ENCODE data around the gene SLC31A1. TPM values are rescaled to one million over a fixed set of nuclear protein-coding genes. Genes with fewer than 3 reads are reported as not detected.

The SLC31A1 gene
- total and polyA plus RNA-seq, 2 of the 8 experiments (the other 6 are each of a cell fraction or from before 2014, with no cell fraction given) = 23.9 to 40.8 TPM

GRCh38 chr9:113245894-113246293, 24.6 kb downstream of the SLC31A1 start:
- H2BK20ac ChIP-seq (ENCODE audit: low read length) = no peak overlapping the region
- H3K4me3 ChIP-seq (ENCODE audit: extremely low read depth in 1 of 4, insufficient read depth in 2 of 4, low read depth in 3 of 4, low read length in 4 of 4) = no peak overlapping the region
- ChIA-PET POLR2A (ENCODE audit: partially characterized antibody) (no interaction called here), CTCF (ENCODE audit: partially characterized antibody) (interaction anchor here (0.6 kb wide), 1 partner anchor 167 kb away, joined by 3 read pairs; no protein-coding TSS in a partner anchor)
- DNase-seq (ENCODE audit: low read depth in 1 of 2, low spot score in 2 of 2) = no peak
- no peaks in the 10 kb centered on the region for H3K4me1 ChIP-seq (replicated peaks in 1 of 4; ENCODE audit: control insufficient read depth in 3 of 4, insufficient read depth in 4 of 4, low read length in 3 of 4)
- H3K79me2 ChIP-seq (ENCODE audit: control insufficient read depth in 1 of 2, insufficient read depth in 2 of 2, low read length in 2 of 2) = no peaks in the 10 kb centered on the region
- no peak overlapping the region for H2BK5ac ChIP-seq (ENCODE audit: low read depth, low read length)
- no peak overlapping the region for H3K56ac ChIP-seq (replicated peaks; ENCODE audit: insufficient read length, low read depth, low read length)
- H3K36me3 ChIP-seq (ENCODE audit: control insufficient read depth in 2 of 4, insufficient read depth in 4 of 4, low read length in 3 of 4) = no peaks in the 10 kb centered on the region; a peak in 1 of 8 replicates
- H2BK12ac ChIP-seq (ENCODE audit: low read depth, low read length) = no peak overlapping the region
- H2BK120ac ChIP-seq (replicated peaks; ENCODE audit: low read depth, low read length) = no peak overlapping the region
- no peak overlapping the region for H3K18ac ChIP-seq (ENCODE audit: extremely low read depth, low read length)
- no peaks in the 10 kb centered on the region for H3K27me3 ChIP-seq (replicated peaks in 1 of 4; ENCODE audit: control insufficient read depth in 3 of 4, extremely low read depth in 1 of 4, insufficient read depth in 3 of 4, low read length in 3 of 4)
- H2AFZ ChIP-seq (ENCODE audit: low read length) = no peak overlapping the region
- no peaks in the 10 kb centered on the region for H3K23me2 ChIP-seq (ENCODE audit: low read depth, low read length)
- H2BK15ac ChIP-seq (ENCODE audit: low read length) = no peak overlapping the region
- H4K8ac ChIP-seq (ENCODE audit: extremely low read depth, insufficient read depth, low read length) = peak overlapping the region; percentile 11; the same call in 1 of the 2 replicates
- H3K14ac ChIP-seq (ENCODE audit: insufficient read length) = no peak overlapping the region
- no peaks in the 10 kb centered on the region; the same call in 1 of the 2 replicates for H3K79me1 ChIP-seq (ENCODE audit: low read depth, low read length)
- H3K4ac ChIP-seq (replicated peaks; ENCODE audit: insufficient read length, low read depth, low read length) = no peak overlapping the region
- TF ChIP-seq CTCF (IDR thresholded peaks at IDR 0.05; ENCODE audit: control extremely low read depth in 1 of 3, insufficient read depth in 1 of 3, low read depth in 1 of 3, low read length in 3 of 3) (no peak), CBX5 (IDR thresholded peaks at IDR 0.05; ENCODE audit: low read depth, low read length) (no peak), TAF7 (optimal IDR thresholded peaks at IDR 0.05; ENCODE audit: borderline replicate concordance, low read depth, low read length) (no peak)
- no peak overlapping the region for H4K5ac ChIP-seq (ENCODE audit: insufficient read length, low read depth, low read length)
- H2AK5ac ChIP-seq (ENCODE audit: low read depth, low read length) = no peak overlapping the region
- H4K91ac ChIP-seq (replicated peaks; ENCODE audit: insufficient read length, low read length) = no peak overlapping the region
- H3K9me3 ChIP-seq (ENCODE audit: insufficient read depth in 2 of 2, low read depth in 1 of 2, low read length in 1 of 2) = no peaks in the 10 kb centered on the region
- no peak overlapping the region for H3K23ac ChIP-seq (ENCODE audit: insufficient read length)
- WGBS, 2 experiments (ENCODE audit: extremely low coverage in 1 of 2, insufficient coverage in 1 of 2, insufficient read length in 1 of 2, insufficient replicate concordance in 2 of 2, low coverage in 1 of 2, low lambda C conversion rate in 2 of 2, missing lambda C conversion rate in 1 of 2) = 74% methylated on average over 4 of the region's 4 CpGs; no CpG with 5 or more reads in 1 of the 2 experiments
- no peak for FAIRE-seq
- H3K27ac ChIP-seq (ENCODE audit: low read depth, low read length) = no peak overlapping the region
- peaks cover 0 to 1% of the 10 kb centered on the region in 2 experiments for H4K20me1 ChIP-seq (replicated peaks in 1 of 2; ENCODE audit: control insufficient read depth in 1 of 2, insufficient read depth in 2 of 2, low read length in 2 of 2)
- no peak overlapping the region for H3K9ac ChIP-seq (replicated peaks in 1 of 4; ENCODE audit: extremely low read depth in 1 of 4, low read depth in 3 of 4, low read length in 3 of 4)
- no peak overlapping the region for H3K4me2 ChIP-seq (ENCODE audit: insufficient read depth in 1 of 2, low read depth in 2 of 2, low read length in 2 of 2)
